Inflammatory macrophage (primary cell): ENCODE data around the gene TGFB2.

Experiments used
- DNase-seq, 2 donors: peaks; one replicate each; pipeline ENCODE4 v3.0.0-alpha.2; 2020 to 2022

TGFB2 gene

GRCh38 chr1:218392780-218393179, 47.6 kb downstream of the TGFB2 start:
- DNase-seq, result no peak

GRCh38 chr1:218394416-218394815, 49.3 kb downstream of the TGFB2 start:
- no peak for DNase-seq

- DNase-seq, result no peak
Measured at GRCh38 chr1:218394989-218395388, 49.9 kb downstream of the TGFB2 start.

- DNase-seq, result no peak
Measured at GRCh38 chr1:218395916-218396315, 50.8 kb downstream of the TGFB2 start.

- no peak for DNase-seq
Measured at GRCh38 chr1:218397752-218398339, 52.7 kb downstream of the TGFB2 start.

GRCh38 chr1:218400624-218401023, 55.5 kb downstream of the TGFB2 start:
- no peak for DNase-seq

GRCh38 chr1:218401441-218401997, 56.4 kb downstream of the TGFB2 start:
- DNase-seq, result no peak

- DNase-seq, result no peak
Measured at GRCh38 chr1:218401998-218402785, 57.1 kb downstream of the TGFB2 start.

GRCh38 chr1:218402786-218403120, 57.6 kb downstream of the TGFB2 start:
- DNase-seq, result no peak

- DNase-seq, result no peak
Measured at GRCh38 chr1:218403300-218403699, 58.2 kb downstream of the TGFB2 start.

- DNase-seq, result no peak
Measured at GRCh38 chr1:218407630-218408029, 62.5 kb downstream of the TGFB2 start.

GRCh38 chr1:218408135-218408534, 63.0 kb downstream of the TGFB2 start:
- no peak for DNase-seq

- no peak for DNase-seq
Measured at GRCh38 chr1:218408942-218409341, 63.8 kb downstream of the TGFB2 start.

- DNase-seq, result no peak
Measured at GRCh38 chr1:218409946-218410510, 64.9 kb downstream of the TGFB2 start.

- DNase-seq, result no peak
Measured at GRCh38 chr1:218411101-218411500, 66.0 kb downstream of the TGFB2 start.

GRCh38 chr1:218412171-218412570, 67.0 kb downstream of the TGFB2 start:
- DNase-seq, result no peak

- DNase-seq, result no peak
Measured at GRCh38 chr1:218413179-218413578, 68.0 kb downstream of the TGFB2 start.

GRCh38 chr1:218414060-218414728, 69.1 kb downstream of the TGFB2 start:
- no peak for DNase-seq

GRCh38 chr1:218415726-218416125, 70.6 kb downstream of the TGFB2 start:
- DNase-seq, result no peak

GRCh38 chr1:218421531-218421930, 76.4 kb downstream of the TGFB2 start:
- DNase-seq, result no peak

- DNase-seq, result no peak
Measured at GRCh38 chr1:218424502-218424901, 79.4 kb downstream of the TGFB2 start.

GRCh38 chr1:218425647-218426342, 80.7 kb downstream of the TGFB2 start:
- no peak for DNase-seq

- no peak for DNase-seq
Measured at GRCh38 chr1:218426343-218426657, 81.2 kb downstream of the TGFB2 start.
